Calu3 (cell line): Measurements from ENCODE around the gene ADGRV1. TPM values are rescaled to one million over a fixed set of nuclear protein-coding genes. Genes with fewer than 3 reads are reported as not detected.
A peak's percentile ranks its signal among the peaks of the same experiment; 100 is the strongest.

Experiments used
- Bru-seq: library from RNA; stranded (reverse); fragments of 400-500 nt; gene quantifications from one replicate; lab custom pipeline; 2021; lab: Mats Ljungman, UMichigan
- BruChase-seq, 2 experiments: library from RNA; stranded (reverse); fragments of 400-500 nt; gene quantifications; one replicate each; lab custom pipeline; 2021; lab: Mats Ljungman, UMichigan
- BruUV-seq: library from RNA; stranded (reverse); fragments of 400-500 nt; replicated peaks from 2 replicates; lab custom pipeline; 2021; lab: Mats Ljungman, UMichigan
- CTCF ChIA-PET: fragments of 300-600 bp; sonication (Branson Sonifier 250); formaldehyde crosslinking; loops from one replicate; lab custom pipeline; 2022; ENCODE audit warnings: antibody characterized with exemption; lab: Charles Lee
- DNase-seq: peaks from one replicate; pipeline ENCODE4 v3.0.0; 2022
- H3K27ac Mint-ChIP-seq: one replicate; pipeline ENCODE4 v1.8.0; 2022; ENCODE audit warnings: mixed read lengths; ENCODE audit not compliant: unreplicated experiment
- H3K27me3 Mint-ChIP-seq: one replicate; pipeline ENCODE4 v1.8.0; 2022; ENCODE audit warnings: mixed read lengths; ENCODE audit not compliant: unreplicated experiment
- H3K36me3 Mint-ChIP-seq: one replicate; pipeline ENCODE4 v1.8.0; 2022; ENCODE audit warnings: mild to moderate bottlenecking, moderate library complexity, mixed read lengths; ENCODE audit not compliant: insufficient read depth, unreplicated experiment
- H3K4me1 Mint-ChIP-seq: one replicate; pipeline ENCODE4 v1.8.0; 2022; ENCODE audit warnings: mild to moderate bottlenecking, low read depth, mixed read lengths; ENCODE audit not compliant: unreplicated experiment
- H3K4me3 Mint-ChIP-seq: one replicate; pipeline ENCODE4 v1.8.0; 2022; ENCODE audit warnings: mild to moderate bottlenecking, low read depth, moderate library complexity, mixed read lengths; ENCODE audit not compliant: unreplicated experiment
- H3K9me3 Mint-ChIP-seq: one replicate; pipeline ENCODE4 v1.8.0; 2022; ENCODE audit warnings: low read depth, mixed read lengths; ENCODE audit not compliant: unreplicated experiment
- CTCF ChIP-seq: fragments of 200-600 bp; IDR thresholded peaks from one replicate; pipeline ENCODE4 v1.8.0; 2022; ENCODE audit warnings: antibody characterized with exemption; ENCODE audit not compliant: unreplicated experiment
- intact Hi-C: fragments of 100-400 bp; cut with micrococcal nuclease; formaldehyde crosslinking; loops from one replicate; pipeline ENCODE4 v1.10.0; 2022; ENCODE audit not compliant: unreplicated experiment
- long read RNA-seq: library from polyadenylated mRNA; stranded (forward); transcript quantifications from one replicate; pipeline ENCODE4 v2.0.0, GENCODE V29; 2022
- total RNA-seq: library from RNA; stranded (reverse); gene quantifications from 2 replicates; pipeline ENCODE4 v1.2.3, GENCODE V29; 2022

The ADGRV1 gene, protein sequence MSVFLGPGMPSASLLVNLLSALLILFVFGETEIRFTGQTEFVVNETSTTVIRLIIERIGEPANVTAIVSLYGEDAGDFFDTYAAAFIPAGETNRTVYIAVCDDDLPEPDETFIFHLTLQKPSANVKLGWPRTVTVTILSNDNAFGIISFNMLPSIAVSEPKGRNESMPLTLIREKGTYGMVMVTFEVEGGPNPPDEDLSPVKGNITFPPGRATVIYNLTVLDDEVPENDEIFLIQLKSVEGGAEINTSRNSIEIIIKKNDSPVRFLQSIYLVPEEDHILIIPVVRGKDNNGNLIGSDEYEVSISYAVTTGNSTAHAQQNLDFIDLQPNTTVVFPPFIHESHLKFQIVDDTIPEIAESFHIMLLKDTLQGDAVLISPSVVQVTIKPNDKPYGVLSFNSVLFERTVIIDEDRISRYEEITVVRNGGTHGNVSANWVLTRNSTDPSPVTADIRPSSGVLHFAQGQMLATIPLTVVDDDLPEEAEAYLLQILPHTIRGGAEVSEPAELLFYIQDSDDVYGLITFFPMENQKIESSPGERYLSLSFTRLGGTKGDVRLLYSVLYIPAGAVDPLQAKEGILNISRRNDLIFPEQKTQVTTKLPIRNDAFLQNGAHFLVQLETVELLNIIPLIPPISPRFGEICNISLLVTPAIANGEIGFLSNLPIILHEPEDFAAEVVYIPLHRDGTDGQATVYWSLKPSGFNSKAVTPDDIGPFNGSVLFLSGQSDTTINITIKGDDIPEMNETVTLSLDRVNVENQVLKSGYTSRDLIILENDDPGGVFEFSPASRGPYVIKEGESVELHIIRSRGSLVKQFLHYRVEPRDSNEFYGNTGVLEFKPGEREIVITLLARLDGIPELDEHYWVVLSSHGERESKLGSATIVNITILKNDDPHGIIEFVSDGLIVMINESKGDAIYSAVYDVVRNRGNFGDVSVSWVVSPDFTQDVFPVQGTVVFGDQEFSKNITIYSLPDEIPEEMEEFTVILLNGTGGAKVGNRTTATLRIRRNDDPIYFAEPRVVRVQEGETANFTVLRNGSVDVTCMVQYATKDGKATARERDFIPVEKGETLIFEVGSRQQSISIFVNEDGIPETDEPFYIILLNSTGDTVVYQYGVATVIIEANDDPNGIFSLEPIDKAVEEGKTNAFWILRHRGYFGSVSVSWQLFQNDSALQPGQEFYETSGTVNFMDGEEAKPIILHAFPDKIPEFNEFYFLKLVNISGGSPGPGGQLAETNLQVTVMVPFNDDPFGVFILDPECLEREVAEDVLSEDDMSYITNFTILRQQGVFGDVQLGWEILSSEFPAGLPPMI (N-terminal part only)
- total RNA-seq (1.8 and 3.5 TPM in 2 replicates), Bru-seq, nascent RNA (percentile 28 among the genes with signal in this experiment), BruChase-seq, experiment 1, labeled RNA remaining after a 6-hour chase (percentile 13 among the genes with signal in this experiment), BruChase-seq, experiment 2, labeled RNA remaining after a 2-hour chase (percentile 15 among the genes with signal in this experiment)
- long read RNA-seq, partial matches to known transcripts = 0 of 1 reads
- long read RNA-seq, other reads (novel, unspliced or antisense) = 0 of 1 reads

DNA sequence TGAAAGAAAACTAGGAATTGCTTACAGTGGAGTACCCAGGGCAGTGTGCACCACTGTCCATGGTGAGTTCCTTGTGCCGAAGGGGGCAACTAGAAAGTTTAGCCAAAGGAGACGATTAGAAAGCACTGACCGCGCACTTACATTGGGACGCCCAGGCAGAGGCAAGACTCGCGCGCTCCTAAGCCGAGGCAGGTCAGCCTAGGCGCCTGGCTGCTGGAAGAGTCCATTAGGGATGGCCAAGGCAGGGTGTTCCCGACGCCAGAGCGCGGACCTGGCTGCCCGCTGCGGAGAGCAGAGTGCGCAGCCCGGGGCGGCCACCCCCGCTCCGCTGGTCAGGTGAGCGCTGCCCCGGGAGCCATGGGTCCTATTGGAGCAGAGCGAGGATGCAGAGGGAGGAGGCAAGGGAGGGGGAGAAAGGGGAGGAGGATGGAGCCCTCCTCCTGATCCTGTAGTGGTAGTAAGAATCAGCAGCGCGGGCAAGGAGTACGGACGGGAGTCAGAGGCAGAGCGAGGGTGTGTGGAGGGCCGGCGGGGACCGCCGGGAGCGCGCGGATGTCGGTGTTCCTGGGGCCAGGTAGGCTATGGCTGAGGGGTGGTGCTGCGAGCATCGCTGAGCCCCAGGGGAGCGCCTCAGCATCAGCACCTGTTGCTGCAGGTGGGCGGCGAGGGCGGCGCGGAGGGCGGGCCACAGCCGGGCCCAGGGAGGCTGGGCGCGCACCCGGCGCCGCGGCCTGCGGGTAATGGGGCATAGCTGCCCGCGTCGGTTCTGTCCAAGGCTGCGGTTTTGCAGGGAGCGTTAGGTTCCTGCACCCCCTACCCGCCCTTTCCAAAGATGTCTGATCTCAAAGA is at the start of gene ADGRV1:
ADGRV1 (plus strand) TSS at position 454 of the 849 bp plus-strand sequence; CDS start at position 553, 99 bp downstream.
- no peak for TF ChIP-seq CTCF
- H3K4me1 Mint-ChIP-seq = peaks cover 19% of the 10 kb centered on the region
- CTCF ChIA-PET = no interaction called here
- intact Hi-C loops = no loop called here
- H3K27me3 Mint-ChIP-seq = peaks cover 79% of the 10 kb centered on the region
- BruUV-seq = no TSS peak
- no peak within 1 kb of the TSS for H3K27ac Mint-ChIP-seq
- H3K36me3 Mint-ChIP-seq = peaks cover 13% of the 10 kb centered on the region
- H3K9me3 Mint-ChIP-seq = no peaks in the 10 kb centered on the region
- DNase-seq = peak; percentile 90
- H3K4me3 Mint-ChIP-seq = peak within 1 kb of the TSS; percentile 93

DNA sequence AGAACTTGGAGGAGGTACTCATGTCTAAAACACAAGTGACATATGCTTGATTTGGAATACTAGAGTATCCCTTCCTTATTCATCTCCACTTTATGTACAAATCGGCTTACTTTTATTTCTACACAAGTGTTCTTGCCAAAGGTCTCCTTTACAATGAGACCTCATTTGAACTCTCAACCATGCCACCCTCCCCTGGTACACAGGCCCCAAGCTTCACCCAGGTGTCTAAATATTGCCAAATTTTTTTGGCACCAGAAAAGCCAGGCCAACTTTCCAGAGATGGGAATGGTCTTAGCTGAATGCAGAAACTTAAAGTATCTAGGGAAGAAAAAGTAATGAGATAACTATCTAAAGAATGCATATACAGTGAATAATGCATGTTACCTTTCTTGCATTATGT is 48.2 kb upstream of the ADGRV1 start:
- BruUV-seq = no TSS peak
- TF ChIP-seq CTCF = no peak
- H3K9me3 Mint-ChIP-seq = no peaks in the 10 kb centered on the region
- no peak overlapping the region for H3K27ac Mint-ChIP-seq
- CTCF ChIA-PET = interaction anchor here (0.7 kb wide), 1 partner anchor 1333 kb away, joined by 3 read pairs; no protein-coding TSS in a partner anchor
- H3K4me3 Mint-ChIP-seq = no peak overlapping the region
- DNase-seq = no peak
- H3K36me3 Mint-ChIP-seq = peaks cover 7% of the 10 kb centered on the region
- intact Hi-C loops = no loop called here
- H3K27me3 Mint-ChIP-seq = no peaks in the 10 kb centered on the region
- no peaks in the 10 kb centered on the region for H3K4me1 Mint-ChIP-seq

GRCh38 chr5:90514520-90514919 is 44.1 kb upstream of the ADGRV1 start:
- H3K27me3 Mint-ChIP-seq = no peaks in the 10 kb centered on the region
- no peak overlapping the region for H3K27ac Mint-ChIP-seq
- intact Hi-C loops = no loop called here

More at GRCh38 chr5:90514520-90514919, 44.1 kb upstream of the ADGRV1 start:
- Mint-ChIP-seq H3K4me1 (peaks cover 11% of the 10 kb centered on the region), H3K36me3 (peaks cover 21% of the 10 kb centered on the region), H3K4me3 (no peak overlapping the region), H3K9me3 (no peaks in the 10 kb centered on the region)
- no TSS peak for BruUV-seq
- CTCF ChIA-PET = no interaction called here
- no peak for TF ChIP-seq CTCF
- no peak for DNase-seq
